ENCODE measurements around the gene CASQ2. TPM values are rescaled to one million over a fixed set of nuclear protein-coding genes. Genes with fewer than 3 reads are reported as not detected.

The CASQ2 gene
- polyA plus RNA-seq, 3 donors: not detected

DNA sequence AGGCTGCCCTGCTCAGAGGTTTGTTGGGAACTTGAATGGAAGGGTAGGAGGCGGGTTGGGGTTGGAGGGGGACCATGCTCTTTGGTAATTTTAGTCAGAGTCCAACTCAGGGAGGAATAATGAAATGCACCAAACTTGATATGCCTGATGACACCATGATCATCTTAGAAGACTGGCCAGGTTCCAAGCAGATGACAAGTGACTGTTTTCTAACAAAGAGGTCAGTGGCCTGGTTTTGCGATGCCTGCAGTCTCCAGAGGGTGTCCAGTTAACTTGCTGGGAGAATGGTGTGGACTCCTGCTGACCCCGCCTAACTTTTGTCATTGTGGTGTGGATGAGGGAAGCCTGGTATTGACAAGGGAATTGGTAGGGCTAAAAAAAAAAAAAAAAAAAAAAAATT, 114.4 kb downstream of the CASQ2 start:
- H3K9me3 ChIP-seq (replicated peaks in 1 of 2; ENCODE audit: control insufficient read depth in 1 of 2, insufficient read depth in 1 of 2, low read length in 2 of 2): peaks cover 0 to 4% of the 10 kb centered on the region in 2 donors
- no peak overlapping the region for H3K27ac ChIP-seq (ENCODE audit: low read depth in 1 of 2, low read length in 2 of 2)
- Mint-ChIP-seq H3K27me3 (ENCODE audit: low read depth in 3 of 3) (peaks cover 0 to 3% (median 0%) of the 10 kb centered on the region in 3 donors), H3K27ac (no peak overlapping the region), H3K4me1 (peaks cover 15% of the 10 kb centered on the region), H3K36me3 (peaks cover 9 to 15% of the 10 kb centered on the region in 2 donors), H3K9me3 (peaks cover 0 to 5% (median 0%) of the 10 kb centered on the region in 7 donors), H3K4me3 (no peak overlapping the region)
- no peak overlapping the region for H3K9ac ChIP-seq (ENCODE audit: insufficient read depth, low read length, poor library complexity, severe bottlenecking)
- no peaks in the 10 kb centered on the region for H4K20me1 ChIP-seq (ENCODE audit: insufficient read depth, low read length)
- H2AFZ ChIP-seq (ENCODE audit: insufficient read depth, low read depth, low read length, poor library complexity, severe bottlenecking): no peak overlapping the region
- intact Hi-C loops (cut with micrococcal nuclease): no loop called here
- no peaks in the 10 kb centered on the region for H3K27me3 ChIP-seq (ENCODE audit: control insufficient read depth in 2 of 2, insufficient read depth in 2 of 2, low read length in 2 of 2)
- WGBS (ENCODE audit: insufficient coverage): 100% methylated on average over 1 of the region's 3 CpGs
- DNase-seq: no peak
- TF ChIP-seq, protein P1, sequence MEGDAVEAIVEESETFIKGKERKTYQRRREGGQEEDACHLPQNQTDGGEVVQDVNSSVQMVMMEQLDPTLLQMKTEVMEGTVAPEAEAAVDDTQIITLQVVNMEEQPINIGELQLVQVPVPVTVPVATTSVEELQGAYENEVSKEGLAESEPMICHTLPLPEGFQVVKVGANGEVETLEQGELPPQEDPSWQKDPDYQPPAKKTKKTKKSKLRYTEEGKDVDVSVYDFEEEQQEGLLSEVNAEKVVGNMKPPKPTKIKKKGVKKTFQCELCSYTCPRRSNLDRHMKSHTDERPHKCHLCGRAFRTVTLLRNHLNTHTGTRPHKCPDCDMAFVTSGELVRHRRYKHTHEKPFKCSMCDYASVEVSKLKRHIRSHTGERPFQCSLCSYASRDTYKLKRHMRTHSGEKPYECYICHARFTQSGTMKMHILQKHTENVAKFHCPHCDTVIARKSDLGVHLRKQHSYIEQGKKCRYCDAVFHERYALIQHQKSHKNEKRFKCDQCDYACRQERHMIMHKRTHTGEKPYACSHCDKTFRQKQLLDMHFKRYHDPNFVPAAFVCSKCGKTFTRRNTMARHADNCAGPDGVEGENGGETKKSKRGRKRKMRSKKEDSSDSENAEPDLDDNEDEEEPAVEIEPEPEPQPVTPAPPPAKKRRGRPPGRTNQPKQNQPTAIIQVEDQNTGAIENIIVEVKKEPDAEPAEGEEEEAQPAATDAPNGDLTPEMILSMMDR (IDR thresholded peaks at IDR 0.05): no peak
- H3K36me3 ChIP-seq (replicated peaks in 1 of 2; ENCODE audit: control insufficient read depth in 1 of 2, insufficient read depth in 2 of 2, low read length in 2 of 2): peaks cover 0 to 22% of the 10 kb centered on the region in 2 donors
- no peak overlapping the region for H3K4me3 ChIP-seq (replicated peaks in 1 of 3; ENCODE audit: low read depth in 2 of 3, low read length in 3 of 3)
- no peak overlapping the region for H3K4me2 ChIP-seq (replicated peaks; ENCODE audit: extremely low read depth, low read length, poor library complexity, severe bottlenecking)
- H3K79me2 ChIP-seq (ENCODE audit: insufficient read depth, low read length): no peaks in the 10 kb centered on the region
- H3K4me1 ChIP-seq (ENCODE audit: control insufficient read depth in 1 of 2, insufficient read depth in 2 of 2, low read length in 2 of 2): peaks cover 0 to 6% of the 10 kb centered on the region in 2 donors

- Histone ChIP-seq H2AFZ (ENCODE audit: insufficient read depth, low read depth, low read length, poor library complexity, severe bottlenecking) (no peak overlapping the region), H3K27me3 (ENCODE audit: control insufficient read depth in 2 of 2, insufficient read depth in 2 of 2, low read length in 2 of 2) (no peaks in the 10 kb centered on the region), H3K36me3 (replicated peaks in 1 of 2; ENCODE audit: control insufficient read depth in 1 of 2, insufficient read depth in 2 of 2, low read length in 2 of 2) (peaks cover 0 to 12% of the 10 kb centered on the region in 2 donors), H3K9ac (ENCODE audit: insufficient read depth, low read length, poor library complexity, severe bottlenecking) (no peak overlapping the region), H3K4me1 (ENCODE audit: control insufficient read depth in 1 of 2, insufficient read depth in 2 of 2, low read length in 2 of 2) (peaks cover 0 to 6% of the 10 kb centered on the region in 2 donors), H3K4me3 (replicated peaks in 1 of 3; ENCODE audit: low read depth in 2 of 3, low read length in 3 of 3) (no peak overlapping the region), H3K27ac (ENCODE audit: low read depth in 1 of 2, low read length in 2 of 2) (no peak overlapping the region), H3K4me2 (replicated peaks; ENCODE audit: extremely low read depth, low read length, poor library complexity, severe bottlenecking) (no peak overlapping the region), H4K20me1 (ENCODE audit: insufficient read depth, low read length) (no peaks in the 10 kb centered on the region), H3K79me2 (ENCODE audit: insufficient read depth, low read length) (no peaks in the 10 kb centered on the region), H3K9me3 (replicated peaks in 1 of 2; ENCODE audit: control insufficient read depth in 1 of 2, insufficient read depth in 1 of 2, low read length in 2 of 2) (no peaks in the 10 kb centered on the region)
- intact Hi-C loops (cut with micrococcal nuclease): no loop called here
- DNase-seq: no peak
- Mint-ChIP-seq H3K36me3 (peaks cover 5 to 15% of the 10 kb centered on the region in 2 donors), H3K27ac (no peak overlapping the region), H3K9me3 (no peaks in the 10 kb centered on the region), H3K27me3 (ENCODE audit: low read depth in 3 of 3) (peaks cover 0 to 3% (median 0%) of the 10 kb centered on the region in 3 donors), H3K4me3 (no peak overlapping the region), H3K4me1 (peaks cover 15% of the 10 kb centered on the region)
- TF ChIP-seq, protein P1 (IDR thresholded peaks at IDR 0.05): no peak
- WGBS (ENCODE audit: insufficient coverage): no CpG with 5 or more reads among the region's 2 CpGs
Observed at GRCh38 chr1:115652236-115652788, 116.2 kb downstream of the CASQ2 start.
